Activated naive CD4-positive, alpha-beta T cell (primary cell): ENCODE measurements around the gene RALGPS1.

ENCODE experiments used
- DNase-seq, 4 experiments: peaks; one replicate each; lab custom pipeline; 2025; lab: John Stamatoyannopoulos, UW

Gene RALGPS1

DNA sequence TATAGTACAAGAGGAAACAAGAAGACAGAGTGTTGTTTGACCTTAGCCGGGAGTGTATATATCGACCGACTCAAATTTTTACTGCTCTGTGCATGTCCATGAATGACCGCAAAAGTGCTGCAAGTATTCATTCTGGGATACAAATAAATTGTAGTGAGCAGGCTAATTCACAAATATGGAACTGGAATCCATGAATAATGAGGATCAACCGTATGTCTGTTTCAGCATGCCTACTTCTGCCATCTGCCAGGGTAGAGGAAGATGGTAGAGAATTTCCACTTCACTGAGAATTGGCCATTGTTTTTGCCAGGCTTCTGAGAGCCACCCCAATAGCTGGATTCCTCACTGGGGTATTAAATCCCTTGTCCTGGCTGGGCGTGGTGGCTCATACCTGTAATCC, 8.5 kb upstream of the RALGPS1 start:
- DNase-seq, result no peak

DNA sequence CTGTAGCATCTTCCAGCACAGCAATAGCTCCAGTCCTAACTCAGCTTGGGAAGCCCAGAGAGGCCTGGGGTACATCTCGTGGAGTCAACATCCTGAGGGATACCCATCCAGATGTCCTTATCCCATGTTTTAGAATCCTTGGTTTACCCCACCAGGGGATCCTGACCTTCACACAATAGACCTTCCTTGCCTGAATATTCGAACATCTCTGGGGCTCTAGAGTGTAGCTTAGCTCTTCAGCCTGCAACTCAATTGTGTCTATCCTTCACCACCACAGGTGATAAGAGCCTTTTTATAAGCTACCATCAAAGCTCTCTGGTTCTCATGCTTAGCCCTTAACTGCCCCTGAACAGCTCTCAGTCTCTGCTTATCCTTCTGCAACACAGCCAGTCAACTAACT, 7.5 kb upstream of the RALGPS1 start:
- no peak for DNase-seq

DNA sequence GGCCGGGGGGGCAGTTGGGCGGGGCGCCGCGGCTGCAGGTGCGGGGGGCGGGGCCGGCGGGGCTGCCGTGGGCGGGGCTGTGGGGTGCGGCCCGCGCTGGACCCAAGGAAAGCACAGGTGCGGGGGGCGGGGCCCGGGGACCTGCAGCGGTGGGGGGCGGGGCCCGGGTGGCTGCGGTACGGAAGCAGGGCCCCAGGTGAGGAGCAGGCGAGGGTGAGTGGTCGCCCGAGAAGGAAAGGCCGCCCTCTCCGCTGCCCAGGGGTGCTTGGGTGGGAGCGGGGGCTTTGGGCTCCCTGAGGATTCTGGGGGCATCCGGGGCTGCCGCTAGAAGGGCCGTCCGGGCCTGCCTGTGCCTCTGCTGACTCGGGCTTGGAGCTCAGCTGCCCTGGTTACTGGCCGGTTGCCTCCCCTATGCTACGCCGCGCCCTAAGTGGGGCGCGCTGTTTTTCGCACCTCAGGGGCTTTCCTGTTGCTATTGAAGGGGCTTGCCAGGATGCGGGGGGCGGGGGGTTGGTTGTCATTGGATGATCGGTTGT, 767 bp downstream of the RALGPS1 start:
- peak in 1 of 4 experiments; percentile 39 for DNase-seq

DNA sequence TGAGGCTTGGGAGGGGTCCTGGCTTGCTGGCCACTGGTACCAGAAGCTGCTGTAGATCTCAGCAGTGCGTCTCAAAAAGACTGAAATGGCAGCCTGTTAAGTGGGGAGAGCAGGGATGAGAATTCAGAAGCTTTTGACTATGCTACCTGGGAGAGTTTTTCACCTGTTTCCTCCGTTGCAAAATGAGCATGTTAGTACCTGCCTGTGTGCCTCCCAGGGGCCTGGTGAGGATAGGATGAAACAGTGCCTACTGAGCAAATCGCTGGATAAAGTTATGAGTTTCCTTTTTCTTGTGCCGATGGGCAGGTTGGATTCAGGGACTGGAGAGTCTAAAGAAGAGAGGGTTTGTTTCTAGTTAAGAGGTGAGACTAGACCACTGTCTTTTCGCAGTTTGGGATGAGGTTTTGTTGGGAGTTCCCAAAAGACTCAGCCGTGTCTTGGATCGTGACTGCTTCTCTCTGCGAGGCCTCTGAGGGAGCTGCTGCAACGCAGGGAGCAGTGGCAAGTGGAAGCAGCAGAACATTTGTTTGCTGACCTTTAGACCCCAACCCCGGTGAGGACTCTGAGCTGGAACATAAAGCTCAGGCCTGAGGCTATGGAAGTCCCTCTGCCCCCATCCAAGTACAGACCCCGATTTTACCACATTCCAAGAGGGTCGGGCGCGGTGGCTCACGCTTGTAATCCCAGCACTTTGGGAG, 1.4 kb downstream of the RALGPS1 start:
- no peak for DNase-seq

DNA sequence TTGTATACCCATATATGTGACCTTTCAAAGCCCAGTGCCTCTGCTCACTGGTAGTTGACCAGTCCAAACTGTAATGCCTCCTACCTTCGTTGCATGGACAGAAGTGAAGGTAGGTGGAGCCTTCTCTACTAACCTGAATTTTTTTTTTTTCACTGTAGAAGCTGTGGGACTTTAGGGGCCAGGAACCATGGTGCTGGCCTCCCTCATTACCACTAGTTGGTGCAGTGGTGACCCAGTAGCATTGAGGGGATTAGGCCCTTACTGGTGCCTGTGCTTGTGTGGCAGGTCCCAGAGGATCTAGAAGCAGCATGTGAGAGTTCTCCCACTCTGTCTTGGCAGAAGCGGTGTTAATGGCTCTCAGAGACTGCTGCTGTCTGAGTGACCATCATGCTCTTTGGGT, 2.3 kb downstream of the RALGPS1 start:
- DNase-seq, result no peak

DNA sequence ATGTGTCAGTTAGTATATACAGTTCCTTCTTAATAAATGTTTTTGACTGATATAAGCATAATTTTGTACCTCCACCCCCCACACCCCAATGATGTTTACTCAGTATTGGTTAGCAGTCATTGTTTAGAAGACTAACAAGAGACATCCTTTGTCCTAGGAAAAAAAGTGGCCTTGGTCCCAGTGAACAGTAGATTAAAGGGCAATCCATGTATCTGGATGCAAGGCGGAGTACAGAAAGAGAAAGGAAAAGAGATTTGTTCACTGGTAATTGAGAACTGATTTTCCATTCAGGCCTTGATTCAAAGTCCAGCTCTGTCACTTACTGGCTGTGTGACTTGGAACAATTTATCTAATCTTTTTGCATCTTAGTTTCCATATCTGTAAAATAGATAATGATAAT, 4.6 kb downstream of the RALGPS1 start:
- DNase-seq, result no peak

DNA sequence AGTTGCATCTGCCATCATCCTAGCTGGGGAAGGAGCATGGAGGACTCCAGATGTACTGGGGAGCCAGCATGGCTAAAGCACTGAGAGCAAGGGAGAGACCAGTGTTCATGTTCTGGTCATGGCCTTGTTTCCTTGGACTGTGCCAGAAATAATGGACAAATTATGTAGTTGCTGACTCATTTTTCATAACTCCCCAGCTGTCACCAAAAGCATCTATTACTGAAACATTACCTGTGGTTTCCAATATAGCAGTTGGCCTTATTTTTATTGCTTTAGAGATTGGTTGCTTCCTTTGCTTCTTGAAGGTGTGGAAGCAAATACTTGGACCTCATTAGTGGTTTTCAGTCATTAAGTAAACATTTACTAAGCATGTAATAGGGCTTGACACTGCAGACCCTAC, 11.3 kb downstream of the RALGPS1 start:
- no peak for DNase-seq

DNA sequence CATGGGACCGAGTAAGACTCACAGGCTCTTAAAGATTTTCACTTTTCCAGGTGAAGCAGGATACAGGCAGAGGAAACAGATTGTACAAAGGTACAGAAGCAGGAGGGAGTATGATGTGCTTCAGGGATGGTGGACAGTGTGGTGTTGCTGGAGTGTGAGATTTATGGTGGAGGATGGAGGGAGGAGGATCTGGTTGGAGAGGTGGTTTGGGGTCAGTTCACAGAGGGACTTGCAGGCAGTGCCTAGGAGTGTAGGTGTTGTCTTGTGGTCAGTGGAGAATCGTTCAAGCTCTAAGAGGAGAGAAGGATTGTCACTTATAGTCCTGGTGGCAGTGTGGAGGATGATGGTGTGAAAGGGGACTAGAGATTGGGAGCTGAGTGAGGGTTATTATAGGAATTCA, 11.8 kb downstream of the RALGPS1 start:
- no peak for DNase-seq

DNA sequence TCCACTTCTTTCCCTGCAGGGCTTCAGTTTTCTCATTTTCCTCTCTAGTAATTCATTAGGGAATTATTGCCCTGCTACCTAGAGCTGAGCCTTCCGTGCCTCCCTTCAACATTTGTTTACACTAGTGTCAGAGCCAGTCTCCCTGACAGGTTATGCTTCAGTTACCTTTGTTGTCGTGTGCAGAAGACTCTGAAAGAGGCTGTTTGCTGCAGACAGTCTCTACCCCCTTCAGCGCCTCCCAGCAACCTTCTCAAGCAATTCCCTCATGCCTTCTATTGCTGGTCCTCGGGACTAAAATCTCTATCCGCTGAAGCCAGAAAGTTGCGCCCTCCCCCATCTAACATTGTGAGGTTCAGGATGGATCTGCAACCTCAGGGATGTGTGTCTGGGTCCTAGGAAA, 12.8 kb downstream of the RALGPS1 start:
- DNase-seq, result no peak

DNA sequence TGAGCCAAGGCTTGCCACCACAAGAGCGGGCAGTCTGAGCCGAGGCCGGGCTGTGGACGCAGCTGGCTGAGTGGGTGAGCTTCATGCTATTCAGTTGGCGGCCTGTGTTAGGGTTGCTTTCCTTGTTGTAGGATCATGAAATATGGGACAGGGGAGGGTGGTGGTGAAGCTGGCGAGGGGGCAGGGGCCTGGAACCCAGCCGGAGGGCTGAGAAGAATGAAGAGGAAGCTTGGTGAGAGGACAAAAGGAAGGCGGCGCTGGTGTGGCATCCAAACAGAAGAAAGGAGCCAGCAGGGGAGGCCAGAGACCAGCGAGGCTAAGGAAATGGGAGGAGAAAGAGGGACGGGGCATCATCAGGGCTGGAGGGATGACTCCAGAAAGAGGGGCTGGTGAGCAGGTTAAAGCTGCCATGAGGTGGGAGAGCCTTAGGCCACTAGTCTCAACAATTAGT, 18.3 kb downstream of the RALGPS1 start:
- no peak for DNase-seq

DNA sequence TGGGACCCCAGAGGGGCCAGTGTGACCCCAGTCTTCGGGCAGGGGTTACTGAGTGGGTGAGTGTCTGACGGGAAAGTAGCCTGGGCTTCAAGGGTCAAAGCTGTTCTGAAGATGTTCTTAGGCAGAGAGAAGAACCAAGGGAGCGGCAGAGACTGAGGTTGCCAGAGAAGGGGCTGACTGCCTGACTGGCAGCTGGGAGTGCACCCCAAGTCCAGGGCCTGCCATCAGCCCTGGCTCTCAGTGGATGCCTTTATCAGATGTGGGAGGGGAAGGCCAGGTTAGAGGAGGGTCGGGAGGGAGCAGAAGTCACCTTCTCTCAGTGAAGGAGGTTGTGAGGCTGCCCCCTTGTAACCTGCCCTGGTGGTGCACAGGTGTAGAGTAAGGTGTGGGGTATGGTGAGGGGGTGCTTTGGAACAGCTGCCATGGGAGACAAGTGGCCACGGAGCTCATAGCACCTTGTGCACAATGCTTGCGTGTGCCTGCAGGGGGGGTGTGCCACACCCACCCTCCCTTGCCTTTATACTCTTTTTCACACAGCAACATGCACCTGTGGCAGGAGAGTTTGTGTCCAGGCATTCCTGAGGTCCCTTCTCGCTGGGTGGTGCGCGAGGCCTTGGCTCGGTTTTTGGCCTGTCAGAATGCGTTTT, 18.9 kb downstream of the RALGPS1 start:
- no peak for DNase-seq

DNA sequence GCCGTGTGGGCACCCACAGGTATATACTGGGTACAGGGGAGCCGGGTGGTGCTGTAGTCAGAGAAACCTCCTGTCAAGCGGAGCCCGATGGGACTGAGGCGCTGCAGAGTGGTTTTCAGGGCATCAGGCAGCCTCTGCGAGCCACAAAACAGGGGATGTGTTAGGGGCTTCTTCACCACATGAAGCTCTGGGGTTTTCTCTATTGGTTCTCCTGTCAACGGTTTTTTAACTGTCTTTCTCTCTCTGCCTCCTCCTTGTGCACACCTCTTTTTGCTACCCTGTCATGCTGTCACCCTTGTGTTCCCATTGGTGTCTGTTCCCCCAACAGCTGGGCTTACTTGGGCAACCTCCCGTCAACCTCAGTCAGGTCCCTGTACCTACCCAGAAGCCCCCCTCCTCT, 19.9 kb downstream of the RALGPS1 start:
- DNase-seq, result no peak

DNA sequence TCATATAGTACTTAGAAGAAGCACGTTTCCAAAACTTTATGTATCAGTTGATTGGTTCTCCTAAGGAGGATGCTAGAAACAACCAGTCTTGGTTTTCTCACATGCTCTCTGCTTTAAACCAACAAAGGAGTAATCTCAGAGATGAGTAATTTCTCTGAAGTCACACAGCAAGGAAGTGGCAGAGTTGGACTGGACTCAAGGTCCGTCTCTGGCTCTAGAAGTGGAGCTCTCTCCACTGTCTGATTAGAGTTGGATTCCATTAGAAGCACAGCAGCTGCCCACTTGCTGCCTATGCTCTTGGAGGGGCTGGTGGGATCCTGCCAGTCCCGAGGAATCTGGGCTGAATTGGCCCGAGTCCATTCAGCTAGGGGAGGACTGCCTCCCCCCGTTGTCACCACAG, 21.0 kb downstream of the RALGPS1 start:
- no peak for DNase-seq

DNA sequence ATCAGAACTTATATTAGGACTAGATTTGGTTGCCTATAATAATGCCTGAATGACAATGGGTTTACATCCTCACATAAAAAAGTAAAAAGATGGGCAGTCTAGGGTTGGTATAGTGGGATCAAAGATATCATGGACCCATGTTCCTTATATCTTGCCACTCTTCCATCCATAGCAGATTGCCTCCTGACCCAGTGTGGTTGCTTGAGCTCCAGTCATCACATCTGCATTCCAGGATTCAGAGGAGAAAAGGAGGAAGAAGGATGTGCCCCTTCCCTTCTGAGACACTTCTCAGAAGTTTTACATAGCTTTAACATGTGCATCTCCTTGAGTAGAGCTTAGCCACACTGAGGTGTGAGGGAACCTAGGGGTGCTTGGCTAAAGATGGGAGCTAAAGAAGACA, 22.9 kb downstream of the RALGPS1 start:
- DNase-seq, result no peak

DNA sequence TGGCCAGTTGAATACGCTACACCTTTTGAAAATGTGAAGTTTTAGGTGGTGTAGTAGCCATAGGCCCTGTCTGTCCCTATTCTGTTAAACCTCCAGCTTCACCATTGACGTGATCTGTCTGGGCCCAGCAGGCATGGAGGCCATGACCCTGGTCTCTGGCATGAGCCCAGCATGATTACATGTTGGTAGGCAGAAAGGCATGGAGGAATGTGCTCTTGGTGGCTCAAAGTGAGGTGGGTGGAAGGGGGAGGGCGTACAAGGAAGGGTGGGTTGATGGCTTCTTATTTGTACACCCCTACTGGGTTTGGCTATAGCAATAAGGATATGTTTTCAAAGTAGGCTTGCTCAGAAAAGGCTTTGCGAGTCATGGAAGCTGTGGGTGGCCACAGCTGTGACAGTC, 23.7 kb downstream of the RALGPS1 start:
- no peak for DNase-seq

DNA sequence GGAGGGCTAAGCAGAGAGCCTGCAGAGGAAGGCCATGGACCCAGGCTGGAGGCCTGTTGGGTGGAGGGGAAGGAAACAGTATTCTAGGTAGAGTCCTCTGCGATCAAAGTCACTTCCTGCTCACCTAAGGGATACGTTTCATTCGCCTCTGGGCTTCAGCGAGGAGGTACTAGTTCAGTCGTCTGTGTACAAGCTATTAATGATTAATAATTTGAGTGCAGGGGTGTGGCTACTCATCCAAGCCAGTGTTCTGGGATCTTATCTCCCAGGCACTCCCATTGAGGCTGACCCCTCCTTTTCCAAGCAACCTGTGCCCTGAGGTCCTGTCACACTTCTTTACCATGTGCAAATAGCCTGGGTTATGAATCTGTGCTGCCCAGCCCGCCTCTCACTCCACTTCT, 25.2 kb downstream of the RALGPS1 start:
- no peak for DNase-seq

DNA sequence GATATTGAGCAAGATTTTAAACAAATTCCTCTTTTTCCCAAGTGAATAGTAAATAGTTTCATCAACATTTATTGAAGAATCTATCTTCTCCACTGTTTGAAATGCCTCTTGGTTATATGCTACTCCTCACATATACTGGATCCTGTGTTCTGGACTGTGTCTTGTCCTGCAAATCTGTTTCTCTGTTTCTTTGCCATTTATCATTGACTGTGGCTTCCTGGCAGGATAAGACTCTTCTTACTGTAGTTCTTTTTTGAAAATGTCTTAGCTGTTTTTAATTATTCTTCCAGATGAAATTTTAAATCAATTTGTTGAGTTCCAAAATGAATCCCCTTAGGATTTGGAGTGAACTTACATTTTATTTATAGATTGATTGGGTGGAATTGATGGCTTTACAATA, 27.8 kb downstream of the RALGPS1 start:
- no peak for DNase-seq

DNA sequence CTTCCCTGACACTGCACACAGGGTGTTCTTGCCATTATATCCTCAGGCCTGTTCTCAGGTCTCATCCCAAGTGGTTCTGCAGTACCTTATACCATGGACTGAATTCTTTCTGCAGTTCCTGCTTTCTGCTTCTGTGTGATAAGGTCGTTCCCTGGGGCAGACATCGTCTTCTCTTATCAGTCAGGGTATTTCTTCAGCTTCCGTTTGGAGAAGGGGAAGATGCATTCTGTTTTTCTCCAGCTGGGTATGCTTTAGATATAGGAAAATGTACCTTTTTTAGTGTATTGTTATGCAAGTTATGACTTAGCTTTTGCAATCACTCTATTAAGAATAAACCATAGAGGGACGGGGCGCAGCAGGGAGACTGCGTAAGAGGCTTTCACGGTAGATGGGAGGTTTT, 31.1 kb downstream of the RALGPS1 start:
- no peak for DNase-seq

DNA sequence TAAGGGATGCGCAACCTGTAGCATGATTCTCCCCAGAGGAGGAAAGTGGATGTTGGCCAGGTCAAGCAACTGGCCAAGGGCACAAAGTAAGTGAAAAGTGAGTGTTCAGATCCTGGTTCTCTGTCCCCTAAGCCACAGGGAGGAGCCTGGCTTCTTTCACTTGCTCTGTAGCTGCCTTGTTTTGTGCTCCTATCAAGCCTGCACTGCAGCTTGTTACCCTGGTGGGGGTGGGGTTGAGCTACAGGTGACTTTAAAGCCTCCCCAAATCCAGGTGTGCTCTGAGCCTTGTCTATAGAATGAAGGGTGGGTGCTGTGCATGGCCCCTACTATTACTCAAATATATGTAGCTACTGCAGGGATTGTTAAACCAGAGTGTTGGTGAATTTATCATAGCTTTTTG, 32.9 kb downstream of the RALGPS1 start:
- no peak for DNase-seq

DNA sequence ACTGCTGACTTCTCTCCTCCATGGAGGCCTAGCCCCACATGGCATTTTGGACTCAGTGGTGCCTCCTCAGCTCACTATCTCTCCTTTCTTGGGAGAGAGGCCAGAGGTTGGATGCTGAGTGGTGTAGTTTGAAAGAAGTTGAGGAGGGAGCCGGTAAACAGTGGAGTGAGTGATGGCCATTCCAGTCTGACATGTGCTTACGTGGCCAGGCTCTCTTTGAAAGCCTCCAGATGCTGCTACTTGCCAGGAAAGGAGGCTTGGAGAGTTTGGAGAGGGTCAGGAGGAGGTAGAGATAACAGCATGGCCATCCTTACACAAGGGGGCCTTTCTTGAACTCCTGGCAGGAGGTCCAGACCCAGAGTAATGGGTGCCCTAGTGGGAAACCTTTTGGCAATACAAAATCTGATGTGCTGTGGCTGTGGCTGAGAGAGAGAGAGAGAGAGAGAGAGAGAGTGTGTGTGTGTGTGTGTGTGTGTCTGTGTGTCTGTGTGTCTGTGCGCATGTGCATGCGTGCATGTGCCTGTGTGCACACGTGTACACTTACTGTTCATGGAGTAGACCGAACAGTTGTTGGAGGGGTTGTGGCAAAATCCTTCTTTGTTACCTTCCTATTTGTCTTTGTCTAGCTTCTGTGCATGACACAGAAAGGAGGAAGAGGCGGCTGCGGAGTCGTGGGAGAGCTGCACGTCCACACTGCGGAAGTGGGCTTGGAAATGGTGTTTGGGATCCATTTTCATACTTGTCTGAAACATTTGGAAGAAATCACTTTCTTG, 37.8 kb downstream of the RALGPS1 start:
- DNase-seq, result no peak

DNA sequence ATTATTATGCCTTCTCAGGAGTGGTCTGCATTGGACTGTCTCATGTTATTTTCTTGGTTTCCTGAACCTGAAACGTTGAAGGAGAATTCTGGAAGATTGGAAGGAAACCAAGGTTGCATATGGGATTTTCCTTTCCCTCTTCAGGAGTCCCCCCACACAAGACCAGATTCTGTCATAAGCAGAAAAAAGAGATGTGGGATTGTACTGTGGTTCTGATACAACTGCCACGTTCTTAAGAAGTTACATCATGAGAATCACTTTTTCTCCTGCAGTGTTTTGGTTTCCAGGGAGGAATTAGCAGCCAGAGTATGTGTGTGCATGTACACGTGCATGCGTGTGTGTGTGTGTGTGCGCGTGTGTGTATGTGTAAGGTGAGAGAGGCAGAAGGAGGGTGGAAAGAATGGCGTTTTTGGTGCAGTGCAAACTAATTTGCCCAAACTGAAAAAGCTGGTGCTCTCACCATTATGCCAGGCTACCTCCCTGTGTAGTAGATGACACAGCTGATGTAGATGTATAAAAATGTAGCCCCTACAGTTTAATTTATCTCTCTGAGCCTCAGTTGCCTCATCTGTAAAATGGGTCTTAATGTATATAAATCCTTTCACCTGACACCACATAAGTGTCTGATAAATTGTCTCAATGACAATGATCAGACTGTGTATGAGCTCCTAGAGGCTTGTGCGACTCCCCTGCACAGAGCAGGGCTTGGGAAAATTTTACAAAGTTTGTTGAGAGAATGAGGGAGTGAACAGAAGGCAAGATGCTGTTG, 38.6 kb downstream of the RALGPS1 start:
- no peak for DNase-seq

DNA sequence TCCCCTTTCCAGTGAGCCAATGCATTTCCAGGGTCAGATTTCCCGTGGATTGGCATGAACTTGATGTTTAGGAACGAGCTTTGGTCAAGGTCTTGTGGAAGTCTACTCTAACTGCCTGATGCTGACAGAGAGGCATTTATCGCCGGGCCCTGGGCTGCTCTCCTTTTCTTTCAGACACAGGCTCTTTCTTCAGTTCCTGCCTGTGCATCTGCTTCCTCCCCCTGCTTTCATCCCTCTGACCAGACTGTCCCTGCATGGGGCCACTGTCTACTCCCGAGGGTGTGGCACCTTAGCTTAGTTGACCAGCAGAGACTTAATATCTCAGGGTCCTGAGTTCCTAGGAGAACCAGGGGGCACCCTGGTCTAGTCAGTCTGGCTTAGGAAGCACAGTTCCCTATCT, 41.2 kb downstream of the RALGPS1 start:
- DNase-seq, result no peak
